ELR (cell line): ENCODE data around the gene PMM2.
A peak's percentile ranks its signal among the peaks of the same experiment; 100 is the strongest.

ENCODE experiments used
- DNase-seq: peaks from one replicate; pipeline ENCODE4 v3.0.0-alpha.2; 2015; ENCODE audit warnings: low read depth

The PMM2 gene

GRCh38 chr16:8887952-8888560, 90.4 kb downstream of the PMM2 start:
- DNase-seq: peak; percentile 62

DNA sequence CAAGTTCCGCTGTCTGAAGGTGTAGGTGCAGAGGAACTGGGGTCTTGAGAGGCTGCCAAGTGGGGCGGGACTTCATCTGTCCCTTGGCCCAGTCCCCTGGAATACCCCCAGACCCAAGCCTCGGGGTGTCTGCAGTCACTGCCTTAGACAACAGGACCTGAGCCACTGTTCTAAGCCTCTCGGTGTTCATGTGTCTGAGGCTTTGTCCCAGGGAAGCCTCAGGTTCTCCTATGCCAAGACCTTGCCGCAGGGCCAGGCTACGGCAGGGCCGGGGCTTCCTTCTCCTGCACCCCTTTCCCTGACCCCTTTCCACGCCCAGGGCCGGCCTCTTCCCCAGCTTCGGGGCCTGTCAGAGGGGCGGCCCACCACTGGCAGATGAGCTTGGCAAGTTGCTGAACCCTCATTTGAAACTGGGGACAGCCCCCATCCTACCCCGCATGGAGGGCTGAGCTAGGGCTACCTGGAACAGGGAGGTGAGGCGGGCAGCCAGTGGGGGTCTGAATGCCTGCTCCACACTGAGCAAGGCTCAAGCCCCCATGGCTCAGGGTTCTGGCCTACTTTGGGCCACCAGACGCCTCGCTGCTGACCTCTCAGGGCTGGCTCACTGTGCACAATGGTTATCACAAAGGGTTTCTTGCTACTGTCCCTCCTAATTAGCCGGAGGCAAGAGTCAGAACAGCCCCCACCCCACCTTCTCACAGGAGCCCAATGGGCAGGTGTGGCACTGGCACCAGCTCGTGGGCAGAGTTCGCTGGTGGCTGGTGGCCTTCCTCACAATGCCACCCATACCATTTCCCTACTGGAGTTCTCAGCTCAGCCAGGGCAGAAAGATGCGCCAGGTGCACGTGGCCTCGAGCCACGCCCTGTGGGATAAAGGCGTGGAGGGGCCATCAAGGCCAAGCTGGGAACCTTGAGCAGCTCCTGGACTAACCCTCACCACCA, 91.6 kb downstream of the PMM2 start:
- DNase-seq: no peak

DNA sequence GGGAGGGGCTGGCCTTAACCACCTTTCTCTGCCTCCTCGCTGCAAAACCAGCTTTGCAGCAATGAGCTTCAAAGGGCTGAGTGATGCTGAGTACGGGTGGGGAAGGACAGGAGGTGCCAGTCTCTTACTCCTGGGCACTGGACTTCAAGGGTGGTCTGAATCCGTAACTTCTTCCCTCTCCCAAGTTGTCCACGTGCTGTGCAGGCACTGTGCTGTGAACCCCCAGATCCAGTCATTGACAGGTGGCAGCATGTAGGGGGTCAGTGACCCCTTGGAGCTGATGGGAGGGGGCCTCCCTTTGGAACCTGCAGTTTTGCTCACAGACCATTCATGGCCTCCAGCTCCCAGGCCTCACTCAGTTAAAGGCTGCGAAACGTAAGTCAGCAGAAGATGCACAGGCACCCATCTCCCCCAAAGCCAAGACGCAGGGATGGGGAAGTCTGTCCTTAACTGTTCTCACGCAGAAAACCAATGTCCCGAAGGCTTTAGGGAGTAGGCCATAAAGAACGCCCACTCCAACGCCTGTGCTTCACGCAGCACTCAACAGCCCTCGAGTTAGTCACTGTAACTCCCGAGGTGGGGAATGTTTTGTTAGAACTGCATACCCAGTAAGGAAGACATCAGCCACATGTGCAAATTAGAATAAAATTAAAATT, 92.4 kb downstream of the PMM2 start:
- DNase-seq: no peak

- DNase-seq: no peak
These were observed 92.9 kb downstream of the PMM2 start for GRCh38 chr16:8890549-8890921.

GRCh38 chr16:8892101-8892575, 94.5 kb downstream of the PMM2 start:
- no peak for DNase-seq

DNA sequence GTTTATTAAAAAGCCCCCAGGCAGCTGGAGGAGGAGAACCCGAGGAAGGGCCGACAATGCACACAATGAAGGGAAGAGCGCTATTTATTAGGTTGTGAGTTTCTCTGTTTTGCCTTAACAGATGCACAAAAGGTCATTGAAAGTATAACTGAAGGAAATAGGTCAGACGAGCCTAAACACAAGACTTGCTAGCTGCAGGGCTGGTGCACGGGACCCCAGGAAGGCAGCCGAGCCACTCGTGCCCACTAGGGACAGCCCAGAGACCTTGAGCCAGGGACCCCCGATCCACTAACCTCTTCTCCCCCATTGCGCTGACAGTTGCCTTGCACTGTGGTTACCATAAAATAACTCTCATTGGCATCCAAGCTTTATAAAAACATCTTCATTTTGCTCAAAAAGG, 95.8 kb downstream of the PMM2 start:
- no peak for DNase-seq

DNA sequence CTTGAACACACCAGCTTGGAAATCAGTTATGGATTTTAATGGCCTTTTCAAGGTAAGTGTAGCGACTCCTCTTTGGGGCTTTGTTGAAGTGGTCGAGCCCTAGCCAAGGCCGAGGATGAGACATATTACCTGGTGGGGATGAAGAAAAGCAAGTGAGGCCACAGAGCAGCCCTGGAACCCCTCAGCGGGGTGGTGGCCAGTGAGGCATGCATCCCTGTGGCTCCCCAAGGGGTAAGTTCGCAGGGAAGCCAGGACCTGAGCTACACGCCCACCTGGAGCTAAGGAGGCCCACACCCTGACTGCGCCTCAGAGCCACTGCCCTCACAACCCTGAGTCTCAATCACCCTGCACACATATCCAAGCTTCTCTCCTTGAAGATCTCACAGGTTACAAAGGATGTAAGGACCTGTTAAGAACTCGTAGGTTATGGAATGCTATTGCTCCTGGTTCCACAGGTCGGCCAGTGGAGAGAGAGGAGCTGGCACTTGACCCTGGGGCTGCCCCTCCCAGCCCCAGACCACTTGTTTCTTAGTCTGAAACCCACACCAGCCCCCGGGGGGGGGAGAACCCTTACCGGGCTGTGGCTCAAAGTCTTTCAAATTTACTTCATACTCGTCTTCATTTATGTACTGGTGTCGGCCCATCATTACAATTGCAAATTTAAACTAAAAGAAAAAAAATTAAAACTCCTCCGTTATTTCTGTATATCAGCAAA, 96.5 kb downstream of the PMM2 start:
- no peak for DNase-seq

GRCh38 chr16:8894736-8895334, 97.2 kb downstream of the PMM2 start:
- DNase-seq: no peak

GRCh38 chr16:8898660-8899318, 101.2 kb downstream of the PMM2 start:
- DNase-seq: no peak
